HepG2 (cell line): ENCODE results near the gene MIA. TPM values are rescaled to one million over a fixed set of nuclear protein-coding genes. Genes with fewer than 3 reads are reported as not detected.

Experiments used
- ARHGAP35 ChIP-seq: sonication (generic); formaldehyde crosslinking; IDR thresholded peaks from 2 replicates; pipeline ENCODE4 v1.9.0; 2022; ENCODE audit warnings: mild to moderate bottlenecking, inconsistent platforms, moderate library complexity, missing genetic modification reagents, borderline replicate concordance
- HMG20B ChIP-seq: conservative IDR thresholded peaks from 2 replicates; pipeline ENCODE4 v1.6.1; 2016; ENCODE audit warnings: missing genetic modification reagents, missing compliant biosample characterization
- HNF4A ChIP-seq: sonication (generic); formaldehyde crosslinking; IDR thresholded peaks from 2 replicates; pipeline ENCODE4 v1.4.0; 2020; ENCODE audit warnings: missing genetic modification reagents
- IRX3 ChIP-seq: sonication (generic); formaldehyde crosslinking; IDR thresholded peaks from 2 replicates; pipeline ENCODE4 v1.8.1; 2023; ENCODE audit warnings: mild to moderate bottlenecking, low read depth, missing genetic modification reagents, borderline replicate concordance
- MXD1 ChIP-seq: sonication (generic); formaldehyde crosslinking; IDR thresholded peaks from 2 replicates; pipeline ENCODE4 v1.4.0; 2020; ENCODE audit warnings: mild to moderate bottlenecking, missing genetic modification reagents
- NR2F2 ChIP-seq: IDR thresholded peaks from 2 replicates; pipeline ENCODE4 v1.6.1; 2012; ENCODE audit warnings: low read depth, inconsistent platforms, borderline replicate concordance
- ONECUT2 ChIP-seq: sonication (generic); formaldehyde crosslinking; IDR thresholded peaks from 2 replicates; pipeline ENCODE4 v1.4.0; 2020; ENCODE audit warnings: missing genetic modification reagents
- PPARG ChIP-seq: conservative IDR thresholded peaks from 2 replicates; pipeline ENCODE4 v1.6.1; 2016; ENCODE audit warnings: missing biosample characterization, missing genetic modification reagents
- RNF219 ChIP-seq: sonication (generic); formaldehyde crosslinking; IDR thresholded peaks from 2 replicates; pipeline ENCODE4 v1.5.0; 2020; ENCODE audit warnings: mild to moderate bottlenecking, missing genetic modification reagents
- SALL1 ChIP-seq: sonication (generic); formaldehyde crosslinking; IDR thresholded peaks from 2 replicates; pipeline ENCODE4 v1.8.0; 2022; ENCODE audit warnings: mild to moderate bottlenecking, missing genetic modification reagents
- SMAD9 ChIP-seq: sonication (generic); formaldehyde crosslinking; IDR thresholded peaks from 2 replicates; pipeline ENCODE4 v1.5.1; 2020; ENCODE audit warnings: mild to moderate bottlenecking, missing genetic modification reagents
- SNAI1 ChIP-seq: sonication (generic); formaldehyde crosslinking; IDR thresholded peaks from 2 replicates; pipeline ENCODE4 v1.5.0; 2020; ENCODE audit warnings: mild to moderate bottlenecking, missing genetic modification reagents, borderline replicate concordance
- SRSF4 ChIP-seq: fragments of 200-400 bp; formaldehyde crosslinking; IDR thresholded peaks from one replicate; pipeline ENCODE4 v1.6.1; 2018; ENCODE audit warnings: mild to moderate bottlenecking, low read depth, low read length, moderate library complexity; ENCODE audit not compliant: poor library complexity, severe bottlenecking
- STAT5B ChIP-seq: sonication (generic); formaldehyde crosslinking; IDR thresholded peaks from 2 replicates; pipeline ENCODE4 v1.4.0; 2020; ENCODE audit warnings: missing genetic modification reagents
- ZBTB20 ChIP-seq: sonication (generic); formaldehyde crosslinking; IDR thresholded peaks from 2 replicates; pipeline ENCODE4 v1.8.1; 2023; ENCODE audit warnings: missing genetic modification reagents, low read depth, mild to moderate bottlenecking, borderline replicate concordance
- ZNF337 ChIP-seq: sonication (generic); formaldehyde crosslinking; IDR thresholded peaks from 2 replicates; pipeline ENCODE4 v1.5.1; 2020; ENCODE audit warnings: missing genetic modification reagents, low read depth, mild to moderate bottlenecking, borderline replicate concordance
- ZNF577 ChIP-seq: sonication (generic); formaldehyde crosslinking; IDR thresholded peaks from 2 replicates; pipeline ENCODE4 v1.4.0; 2020; ENCODE audit warnings: mild to moderate bottlenecking, low read depth, missing genetic modification reagents, borderline replicate concordance
- ZNF615 ChIP-seq: sonication (generic); formaldehyde crosslinking; IDR thresholded peaks from 2 replicates; pipeline ENCODE4 v1.5.0; 2020; ENCODE audit warnings: mild to moderate bottlenecking, missing genetic modification reagents, borderline replicate concordance
- ZNF839 ChIP-seq: sonication (generic); formaldehyde crosslinking; IDR thresholded peaks from 2 replicates; pipeline ENCODE4 v1.4.0; 2020; ENCODE audit warnings: missing genetic modification reagents, mild to moderate bottlenecking, borderline replicate concordance
- polyA plus RNA-seq, 8 experiments: library from polyadenylated mRNA; depleted of rRNA in 3 of 8; stranded (reverse) in 7 of 8; unstranded in 1 of 8; fragments of >200 nt; fragmentation: Illumina TruSeq in 4 of 8; extraction: Trizol in 4 of 8; gene quantifications; 2 replicates each; pipeline versions ENCODE4 v1.2.1 to v1.2.3, GENCODE V29; 2011 to 2016; ENCODE audit warnings: low read depth in 4 of 8, missing spikeins in 1 of 8, mixed read lengths in 1 of 8; ENCODE audit not compliant: insufficient read depth in 1 of 8
- total RNA-seq, 5 experiments: library from RNA; depleted of rRNA; stranded (reverse); fragments of >200 nt; fragmentation: Illumina TruSeq; extraction: Trizol; gene quantifications; 2 replicates each; pipeline ENCODE4 v1.2.3, GENCODE V29; 2016; ENCODE audit warnings: low read depth in 1 of 5
- TF ChIP-seq, protein P1 (sequence below): sonication (generic); formaldehyde crosslinking; IDR thresholded peaks from 2 replicates; pipeline ENCODE4 v1.8.1; 2023; ENCODE audit warnings: mild to moderate bottlenecking, missing genetic modification reagents
- TF ChIP-seq, protein P2 (sequence below): sonication (generic); formaldehyde crosslinking; IDR thresholded peaks from 2 replicates; pipeline ENCODE4 v1.4.0; 2020; ENCODE audit warnings: missing genetic modification reagents
- TF ChIP-seq, protein P3 (sequence below): IDR thresholded peaks from 2 replicates; pipeline ENCODE4 v1.6.1; 2016; ENCODE audit warnings: low read depth, control low read depth

Gene MIA
- total and polyA plus RNA-seq, 2 of the 13 experiments (the other 11 are each of a cell fraction or from before 2014, with no cell fraction given) = 0.61 TPM; not detected in 1

- TF ChIP-seq, protein P1, sequence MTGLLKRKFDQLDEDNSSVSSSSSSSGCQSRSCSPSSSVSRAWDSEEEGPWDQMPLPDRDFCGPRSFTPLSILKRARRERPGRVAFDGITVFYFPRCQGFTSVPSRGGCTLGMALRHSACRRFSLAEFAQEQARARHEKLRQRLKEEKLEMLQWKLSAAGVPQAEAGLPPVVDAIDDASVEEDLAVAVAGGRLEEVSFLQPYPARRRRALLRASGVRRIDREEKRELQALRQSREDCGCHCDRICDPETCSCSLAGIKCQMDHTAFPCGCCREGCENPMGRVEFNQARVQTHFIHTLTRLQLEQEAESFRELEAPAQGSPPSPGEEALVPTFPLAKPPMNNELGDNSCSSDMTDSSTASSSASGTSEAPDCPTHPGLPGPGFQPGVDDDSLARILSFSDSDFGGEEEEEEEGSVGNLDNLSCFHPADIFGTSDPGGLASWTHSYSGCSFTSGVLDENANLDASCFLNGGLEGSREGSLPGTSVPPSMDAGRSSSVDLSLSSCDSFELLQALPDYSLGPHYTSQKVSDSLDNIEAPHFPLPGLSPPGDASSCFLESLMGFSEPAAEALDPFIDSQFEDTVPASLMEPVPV (CRISPR knock-in tag) = no peak
- TF ChIP-seq SNAI1 (CRISPR knock-in tag) (0 out of 2 replicates have a peak, but pooled peaks have one; percentile 63), NR2F2 (peak; percentile 28; the same call in 1 of the 2 replicates), HNF4A (CRISPR knock-in tag) (peak; percentile 85; the same call in 1 of the 2 replicates), PPARG (CRISPR knock-in tag) (no peak), ONECUT2 (CRISPR knock-in tag) (no peak), HMG20B (CRISPR knock-in tag) (no peak; the same call in 1 of the 2 replicates), ZNF615 (peak; percentile 90), SMAD9 (CRISPR knock-in tag) (no peak), SALL1 (CRISPR knock-in tag) (peak; percentile 75), ARHGAP35 (no peak), ZBTB20 (CRISPR knock-in tag) (peak; percentile 74; the same call in 1 of the 2 replicates), RNF219 (CRISPR knock-in tag) (no peak), IRX3 (no peak; the same call in 1 of the 2 replicates), ZNF337 (CRISPR knock-in tag) (no peak), STAT5B (no peak), ZNF577 (no peak), ZNF839 (0 out of 2 replicates have a peak, but pooled peaks have one; percentile 25), SRSF4 (no peak), MXD1 (CRISPR knock-in tag) (peak; percentile 89)
- TF ChIP-seq, protein P2, sequence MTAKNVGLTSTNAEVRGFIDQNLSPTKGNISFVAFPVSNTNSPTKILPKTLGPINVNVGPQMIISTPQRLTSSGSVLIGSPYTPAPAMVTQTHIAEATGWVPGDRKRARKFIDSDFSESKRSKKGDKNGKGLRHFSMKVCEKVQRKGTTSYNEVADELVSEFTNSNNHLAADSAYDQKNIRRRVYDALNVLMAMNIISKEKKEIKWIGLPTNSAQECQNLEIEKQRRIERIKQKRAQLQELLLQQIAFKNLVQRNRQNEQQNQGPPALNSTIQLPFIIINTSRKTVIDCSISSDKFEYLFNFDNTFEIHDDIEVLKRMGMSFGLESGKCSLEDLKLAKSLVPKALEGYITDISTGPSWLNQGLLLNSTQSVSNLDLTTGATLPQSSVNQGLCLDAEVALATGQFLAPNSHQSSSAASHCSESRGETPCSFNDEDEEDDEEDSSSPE = peak; percentile 63
- TF ChIP-seq, protein P3, sequence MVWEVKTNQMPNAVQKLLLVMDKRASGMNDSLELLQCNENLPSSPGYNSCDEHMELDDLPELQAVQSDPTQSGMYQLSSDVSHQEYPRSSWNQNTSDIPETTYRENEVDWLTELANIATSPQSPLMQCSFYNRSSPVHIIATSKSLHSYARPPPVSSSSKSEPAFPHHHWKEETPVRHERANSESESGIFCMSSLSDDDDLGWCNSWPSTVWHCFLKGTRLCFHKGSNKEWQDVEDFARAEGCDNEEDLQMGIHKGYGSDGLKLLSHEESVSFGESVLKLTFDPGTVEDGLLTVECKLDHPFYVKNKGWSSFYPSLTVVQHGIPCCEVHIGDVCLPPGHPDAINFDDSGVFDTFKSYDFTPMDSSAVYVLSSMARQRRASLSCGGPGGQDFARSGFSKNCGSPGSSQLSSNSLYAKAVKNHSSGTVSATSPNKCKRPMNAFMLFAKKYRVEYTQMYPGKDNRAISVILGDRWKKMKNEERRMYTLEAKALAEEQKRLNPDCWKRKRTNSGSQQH (CRISPR knock-in tag) = no peak
Measured at GRCh38 chr19:40797963-40798682, 22.8 kb downstream of the MIA start (continued).
